HCT116 (cell line): ENCODE results near the gene PTX4. TPM values are rescaled to one million over a fixed set of nuclear protein-coding genes. Genes with fewer than 3 reads are reported as not detected.

ENCODE experiments used
- ATAC-seq: fragments of 200-7000 bp; cut with Tn5 transposase; 2 replicates; pipeline ENCODE4 v1.9.1; 2020; ENCODE audit warnings: mild to moderate bottlenecking, moderate library complexity
- BruUV-seq: library from RNA; stranded (reverse); fragments of 400-500 nt; replicated peaks from 2 replicates; lab custom pipeline; 2021; lab: Mats Ljungman, UMichigan
- CTCF ChIA-PET: fragments of 300-600 bp; sonication (Branson Sonifier 250); formaldehyde crosslinking; loops from one replicate; lab custom pipeline; 2021; ENCODE audit warnings: antibody characterized with exemption; lab: Charles Lee
- POLR2A ChIA-PET: fragments of 300-600, 350-600 bp; sonication (Branson Sonifier 250); formaldehyde crosslinking; loops from one replicate; lab custom pipeline; 2021; ENCODE audit warnings: antibody characterized with exemption; lab: Charles Lee
- RAD21 ChIA-PET, 2 experiments: fragments of 300-600 bp; sonication (Branson Sonifier 250); formaldehyde crosslinking; loops; one replicate each; lab custom pipeline; 2023; ENCODE audit warnings: low total read pairs in 2 of 2; ENCODE audit not compliant: uncharacterized antibody in 2 of 2, unreplicated experiment in 2 of 2, low non-redundant PET in 1 of 2; lab: Charles Lee
- DNase-seq: peaks from one replicate; pipeline ENCODE4 v3.0.0-alpha.2; 2010; ENCODE audit warnings: low read depth, low spot score
- H2AFZ ChIP-seq: fragments of 200-600 bp; shearing (Covaris generic), sonication (generic); 2 replicates; pipeline ENCODE4 v1.6.1; 2017; ENCODE audit warnings: low read depth, mixed run types, mixed read lengths, antibody characterized with exemption, low read length; ENCODE audit not compliant: poor library complexity, severe bottlenecking
- H3K27ac ChIP-seq: 2 replicates; pipeline ENCODE4 v1.5.1; 2012; ENCODE audit warnings: low read depth, low read length
- H3K27me3 ChIP-seq: fragments of 200-600 bp; sonication (generic); 2 replicates; pipeline ENCODE4 v1.6.1; 2016; ENCODE audit warnings: mixed run types, low read length, mixed read lengths; ENCODE audit not compliant: insufficient read depth
- H3K36me3 ChIP-seq, 2 experiments: fragments of 200-500 bp in 1 of 2; fragments of 200-600 bp in 1 of 2; sonication (Bioruptor generic) in 1 of 2; sonication (generic) in 1 of 2; 2 replicates each; pipeline versions ENCODE4 v1.5.1 to v1.6.1; 2014 to 2016; ENCODE audit warnings: low read length in 2 of 2, inconsistent platforms in 1 of 2, mixed read lengths in 1 of 2, mixed run types in 1 of 2; ENCODE audit not compliant: insufficient read depth in 2 of 2, control insufficient read depth in 1 of 2
- H3K4me1 ChIP-seq, 2 experiments: fragments of 200-600 bp in 1 of 2; sonication (generic) in 1 of 2; 2 replicates each; pipeline versions ENCODE4 v1.5.1 to v1.6.1; 2012 to 2017; ENCODE audit warnings: low read length in 2 of 2, inconsistent platforms in 1 of 2, mild to moderate bottlenecking in 1 of 2, mixed read lengths in 1 of 2, mixed run types in 1 of 2, moderate library complexity in 1 of 2; ENCODE audit not compliant: insufficient read depth in 2 of 2, control insufficient read depth in 1 of 2
- H3K4me2 ChIP-seq: fragments of 200-600 bp; sonication (generic); 2 replicates; pipeline ENCODE4 v1.6.1; 2017; ENCODE audit warnings: mixed run types, low read length, mixed read lengths
- H3K4me3 ChIP-seq, 2 experiments: fragments of 200-600 bp in 1 of 2; sonication (generic) in 1 of 2; replicated peaks in 1 of 2; 2 replicates each; pipeline ENCODE4 v1.5.1; 2011 to 2016; ENCODE audit warnings: low read length in 2 of 2, control low read depth in 1 of 2, low read depth in 1 of 2, mild to moderate bottlenecking in 1 of 2, mixed read lengths in 1 of 2, mixed run types in 1 of 2
- H3K79me2 ChIP-seq: fragments of 200-600 bp; sonication (generic); 2 replicates; pipeline ENCODE4 v1.6.1; 2017; ENCODE audit warnings: mild to moderate bottlenecking, mixed run types, low read length, moderate library complexity, mixed read lengths; ENCODE audit not compliant: insufficient read depth
- H3K9ac ChIP-seq: fragments of 200-600 bp; sonication (generic); 2 replicates; pipeline ENCODE4 v1.6.1; 2016; ENCODE audit warnings: low read length, mixed read lengths
- H3K9me2 ChIP-seq: fragments of 200-600 bp; sonication (generic), shearing (Covaris generic); 2 replicates; pipeline ENCODE4 v1.6.1; 2017; ENCODE audit warnings: mixed run types, mild to moderate bottlenecking, moderate library complexity; ENCODE audit not compliant: insufficient read depth
- H3K9me3 ChIP-seq, 2 experiments: fragments of 200-500 bp in 1 of 2; fragments of 200-600 bp in 1 of 2; sonication (Bioruptor generic) in 1 of 2; sonication (generic) in 1 of 2; 2 replicates each; pipeline ENCODE4 v1.6.1; 2014 to 2017; ENCODE audit warnings: low read length in 2 of 2, mixed read lengths in 2 of 2, inconsistent platforms in 1 of 2, low read depth in 1 of 2, mild to moderate bottlenecking in 1 of 2, mixed run types in 1 of 2, moderate library complexity in 1 of 2; ENCODE audit not compliant: control insufficient read depth in 1 of 2, insufficient read depth in 1 of 2
- H4K20me1 ChIP-seq: fragments of 200-600 bp; sonication (generic), shearing (Covaris generic); 2 replicates; pipeline ENCODE4 v1.6.1; 2017; ENCODE audit warnings: mixed run types, mild to moderate bottlenecking, moderate library complexity; ENCODE audit not compliant: insufficient read depth
- ATF3 ChIP-seq: IDR thresholded peaks from 2 replicates; pipeline ENCODE4 v1.6.1; 2012
- CEBPB ChIP-seq: IDR thresholded peaks from 2 replicates; pipeline ENCODE4 v1.6.1; 2012; ENCODE audit warnings: low read depth
- ELF1 ChIP-seq: IDR thresholded peaks from 2 replicates; pipeline ENCODE4 v1.6.1; 2012; ENCODE audit warnings: low read depth, borderline replicate concordance
- EZH2 ChIP-seq: fragments of 200-600 bp; sonication (generic); IDR thresholded peaks from 2 replicates; pipeline ENCODE4 v1.6.1; 2017; ENCODE audit warnings: antibody characterized with exemption, mixed run types
- EZH2phosphoT487 ChIP-seq: fragments of 200-600 bp; IDR thresholded peaks from 2 replicates; pipeline ENCODE4 v1.6.1; 2018; ENCODE audit warnings: antibody characterized with exemption, borderline replicate concordance
- FOSL1 ChIP-seq: IDR thresholded peaks from 2 replicates; pipeline ENCODE4 v1.6.1; 2012; ENCODE audit warnings: low read depth
- POLR2A ChIP-seq: IDR thresholded peaks from 2 replicates; pipeline ENCODE4 v1.7.0; 2011; ENCODE audit warnings: borderline replicate concordance; ENCODE audit not compliant: insufficient read depth, insufficient read length; ENCODE audit errors: extremely low read depth
- POLR2AphosphoS5 ChIP-seq: IDR thresholded peaks from 2 replicates; pipeline ENCODE4 v1.6.1; 2011; ENCODE audit warnings: mild to moderate bottlenecking, low read depth, low read length, moderate library complexity
- RAD21 ChIP-seq: IDR thresholded peaks from 2 replicates; pipeline ENCODE4 v1.6.1; 2012; ENCODE audit warnings: low read depth, mild to moderate bottlenecking
- SIN3A ChIP-seq: IDR thresholded peaks from 2 replicates; pipeline ENCODE4 v1.6.1; 2012; ENCODE audit warnings: low read depth
- SP1 ChIP-seq: IDR thresholded peaks from 2 replicates; pipeline ENCODE4 v1.6.1; 2012; ENCODE audit warnings: low read depth
- TCF7L2 ChIP-seq: IDR thresholded peaks from 2 replicates; pipeline ENCODE4 v1.7.0; 2011; ENCODE audit warnings: borderline replicate concordance, inconsistent platforms; ENCODE audit not compliant: insufficient read depth, insufficient read length; ENCODE audit errors: extremely low read depth
- YY1 ChIP-seq: IDR thresholded peaks from 2 replicates; pipeline ENCODE4 v1.6.1; 2011; ENCODE audit warnings: low read length, low read depth, moderate library complexity, mild to moderate bottlenecking; ENCODE audit not compliant: insufficient replicate concordance; ENCODE audit errors: extremely low read depth
- ZFX ChIP-seq: fragments of 450-650 bp; IDR thresholded peaks from 2 replicates; pipeline ENCODE4 v1.6.1; 2017
- ZNF274 ChIP-seq: fragments of 200-500 bp; sonication (Bioruptor generic); IDR thresholded peaks from 2 replicates; pipeline ENCODE4 v1.6.1; 2014; ENCODE audit warnings: mild to moderate bottlenecking, low read depth, low read length, inconsistent platforms
- intact Hi-C: fragments of 100-400 bp; cut with micrococcal nuclease; formaldehyde crosslinking; loops from 2 replicates; pipeline ENCODE4 v1.10.0; 2022
- total RNA-seq: library from RNA; stranded (reverse); gene quantifications from one replicate; pipeline ENCODE4 v1.2.1, GENCODE V29; 2021; ENCODE audit not compliant: unreplicated experiment
- TF ChIP-seq, protein P1 (sequence below), 3 experiments: fragments of 200-600 bp in 1 of 3; sonication (generic) in 1 of 3; IDR thresholded peaks in 2 of 3; conservative IDR thresholded peaks in 1 of 3; 2 replicates each; pipeline ENCODE4 v1.5.1; 2012 to 2017; ENCODE audit warnings: low read depth in 2 of 3, low read length in 2 of 3, antibody characterized with exemption in 1 of 3, borderline replicate concordance in 1 of 3, control low read depth in 1 of 3, mild to moderate bottlenecking in 1 of 3, mixed read lengths in 1 of 3, mixed run types in 1 of 3, moderate library complexity in 1 of 3; ENCODE audit not compliant: insufficient read depth in 1 of 3
- TF ChIP-seq, protein P2 (sequence below): IDR thresholded peaks from 2 replicates; pipeline ENCODE4 v1.6.1; 2012
- TF ChIP-seq, protein P3 (sequence below): IDR thresholded peaks from 2 replicates; pipeline ENCODE4 v1.6.1; 2011; ENCODE audit warnings: mild to moderate bottlenecking, low read length, moderate library complexity; ENCODE audit not compliant: insufficient replicate concordance; ENCODE audit errors: extremely low read depth

The PTX4 gene
- total RNA-seq, 1 experiment from 2014 or later: not detected

GRCh38 chr16:1456951-1457350 is 31.8 kb downstream of the PTX4 start (continued):
- TF ChIP-seq YY1: no peak
- no peak for TF ChIP-seq ATF3
- TF ChIP-seq SP1: no peak
- TF ChIP-seq CEBPB: no peak
- TF ChIP-seq ZFX: no peak
- TF ChIP-seq, protein P1, sequence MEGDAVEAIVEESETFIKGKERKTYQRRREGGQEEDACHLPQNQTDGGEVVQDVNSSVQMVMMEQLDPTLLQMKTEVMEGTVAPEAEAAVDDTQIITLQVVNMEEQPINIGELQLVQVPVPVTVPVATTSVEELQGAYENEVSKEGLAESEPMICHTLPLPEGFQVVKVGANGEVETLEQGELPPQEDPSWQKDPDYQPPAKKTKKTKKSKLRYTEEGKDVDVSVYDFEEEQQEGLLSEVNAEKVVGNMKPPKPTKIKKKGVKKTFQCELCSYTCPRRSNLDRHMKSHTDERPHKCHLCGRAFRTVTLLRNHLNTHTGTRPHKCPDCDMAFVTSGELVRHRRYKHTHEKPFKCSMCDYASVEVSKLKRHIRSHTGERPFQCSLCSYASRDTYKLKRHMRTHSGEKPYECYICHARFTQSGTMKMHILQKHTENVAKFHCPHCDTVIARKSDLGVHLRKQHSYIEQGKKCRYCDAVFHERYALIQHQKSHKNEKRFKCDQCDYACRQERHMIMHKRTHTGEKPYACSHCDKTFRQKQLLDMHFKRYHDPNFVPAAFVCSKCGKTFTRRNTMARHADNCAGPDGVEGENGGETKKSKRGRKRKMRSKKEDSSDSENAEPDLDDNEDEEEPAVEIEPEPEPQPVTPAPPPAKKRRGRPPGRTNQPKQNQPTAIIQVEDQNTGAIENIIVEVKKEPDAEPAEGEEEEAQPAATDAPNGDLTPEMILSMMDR (IDR thresholded peaks at IDR 0.05 in 2 of 3, conservative IDR thresholded peaks at IDR 0.05 in 1 of 3; ENCODE audit: borderline replicate concordance in 1 of 3, insufficient read depth in 1 of 3, low read depth in 2 of 3, low read length in 2 of 3): no peak
- no peak for TF ChIP-seq EZH2

GRCh38 chr16:1455190-1456171 is 33.3 kb downstream of the PTX4 start:
- POLR2A ChIA-PET: no interaction called here
- no peak for TF ChIP-seq POLR2A
- no peak for TF ChIP-seq SIN3A
- TF ChIP-seq YY1: no peak
- no peak for TF ChIP-seq ATF3
- TF ChIP-seq EZH2phosphoT487: no peak
- no peak for TF ChIP-seq ZFX
- TF ChIP-seq, protein P2, sequence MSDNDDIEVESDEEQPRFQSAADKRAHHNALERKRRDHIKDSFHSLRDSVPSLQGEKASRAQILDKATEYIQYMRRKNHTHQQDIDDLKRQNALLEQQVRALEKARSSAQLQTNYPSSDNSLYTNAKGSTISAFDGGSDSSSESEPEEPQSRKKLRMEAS: no peak
- TF ChIP-seq EZH2: no peak
- TF ChIP-seq RAD21: no peak
- no peak for TF ChIP-seq ZNF274
- TF ChIP-seq POLR2AphosphoS5: no peak
- TF ChIP-seq FOSL1: no peak
- TF ChIP-seq TCF7L2: no peak
- TF ChIP-seq CEBPB: no peak
- no peak for TF ChIP-seq ELF1
- TF ChIP-seq, protein P3, sequence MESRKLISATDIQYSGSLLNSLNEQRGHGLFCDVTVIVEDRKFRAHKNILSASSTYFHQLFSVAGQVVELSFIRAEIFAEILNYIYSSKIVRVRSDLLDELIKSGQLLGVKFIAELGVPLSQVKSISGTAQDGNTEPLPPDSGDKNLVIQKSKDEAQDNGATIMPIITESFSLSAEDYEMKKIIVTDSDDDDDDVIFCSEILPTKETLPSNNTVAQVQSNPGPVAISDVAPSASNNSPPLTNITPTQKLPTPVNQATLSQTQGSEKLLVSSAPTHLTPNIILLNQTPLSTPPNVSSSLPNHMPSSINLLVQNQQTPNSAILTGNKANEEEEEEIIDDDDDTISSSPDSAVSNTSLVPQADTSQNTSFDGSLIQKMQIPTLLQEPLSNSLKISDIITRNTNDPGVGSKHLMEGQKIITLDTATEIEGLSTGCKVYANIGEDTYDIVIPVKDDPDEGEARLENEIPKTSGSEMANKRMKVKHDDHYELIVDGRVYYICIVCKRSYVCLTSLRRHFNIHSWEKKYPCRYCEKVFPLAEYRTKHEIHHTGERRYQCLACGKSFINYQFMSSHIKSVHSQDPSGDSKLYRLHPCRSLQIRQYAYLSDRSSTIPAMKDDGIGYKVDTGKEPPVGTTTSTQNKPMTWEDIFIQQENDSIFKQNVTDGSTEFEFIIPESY: no peak

More at GRCh38 chr16:1455190-1456171, 33.3 kb downstream of the PTX4 start:
- RAD21 ChIA-PET: no interaction called here
- H3K9me2 ChIP-seq: no peaks in the 10 kb centered on the region
- H3K4me1 ChIP-seq: no peaks in the 10 kb centered on the region
- intact Hi-C loops: no loop called here
- CTCF ChIA-PET: no interaction called here
- no peak overlapping the region for H3K9ac ChIP-seq
- no peak overlapping the region for H3K4me2 ChIP-seq
- ATAC-seq: no peak
- H3K27me3 ChIP-seq: no peaks in the 10 kb centered on the region
- no peak for DNase-seq
- no peaks in the 10 kb centered on the region for H4K20me1 ChIP-seq
- H3K27ac ChIP-seq: no peak overlapping the region
- BruUV-seq: no TSS peak
- no peak overlapping the region for H2AFZ ChIP-seq
- H3K36me3 ChIP-seq: no peaks in the 10 kb centered on the region; a peak in 1 of 4 replicates
- H3K79me2 ChIP-seq: no peaks in the 10 kb centered on the region
- no peak overlapping the region for H3K4me3 ChIP-seq
- no peaks in the 10 kb centered on the region for H3K9me3 ChIP-seq
